ENCODE results near the gene UPK2. TPM values are rescaled to one million over a fixed set of nuclear protein-coding genes. Genes with fewer than 3 reads are reported as not detected.

UPK2 gene
- total and polyA plus RNA-seq, 10 of the 15 experiments (the other 5 are each of a cell fraction or from before 2014, with no cell fraction given), result 0.07 to 1.0 (median 0.31) TPM; not detected in 7

GRCh38 chr11:118928101-118928869, 27.8 kb upstream of the UPK2 start (continued):
- TF ChIP-seq PBX3 (IDR thresholded peaks at IDR 0.05; ENCODE audit: insufficient replicate concordance, low read depth, low read length), result peak; percentile 99
- TF ChIP-seq SMC3 (IDR thresholded peaks at IDR 0.05; ENCODE audit: borderline replicate concordance, low read length), result peak; percentile 63
- TF ChIP-seq HDAC2 (IDR thresholded peaks at IDR 0.05), result peak; percentile 62; the same call in 1 of the 2 replicates
- TF ChIP-seq MTA2 (IDR thresholded peaks at IDR 0.05; ENCODE audit: low read depth), result peak; percentile 76
- TF ChIP-seq MXI1 (IDR thresholded peaks at IDR 0.05; ENCODE audit: low read depth, low read length), result peak; percentile 53
- TF ChIP-seq RB1 (IDR thresholded peaks at IDR 0.05; ENCODE audit: borderline replicate concordance), result 0 out of 2 replicates have a peak, but pooled peaks have one; percentile 38
- no peak for TF ChIP-seq SREBF2 (IDR thresholded peaks at IDR 0.05; ENCODE audit: low read length)
- peak; percentile 59 for TF ChIP-seq MAX (IDR thresholded peaks at IDR 0.05; ENCODE audit: low read depth, low read length)
- TF ChIP-seq KLF5 (IDR thresholded peaks at IDR 0.05; ENCODE audit: partially characterized antibody), result peak; percentile 52
- peak; percentile 57 for TF ChIP-seq SKIL (IDR thresholded peaks at IDR 0.05; ENCODE audit: low read depth, poor library complexity, severe bottlenecking)
- peak; percentile 15 to 60; a peak in 1 of 4 replicates for TF ChIP-seq EP300 (IDR thresholded peaks at IDR 0.05; ENCODE audit: borderline replicate concordance in 1 of 2, control insufficient read depth in 1 of 2, low read depth in 2 of 2, low read length in 2 of 2)
- peak; percentile 63 for TF ChIP-seq RAD21 (IDR thresholded peaks at IDR 0.05; ENCODE audit: insufficient read depth, low read depth, low read length)
- no peak for TF ChIP-seq NFIC (IDR thresholded peaks at IDR 0.05; ENCODE audit: low read depth, low read length)
- TF ChIP-seq BACH1 (IDR thresholded peaks at IDR 0.05; ENCODE audit: borderline replicate concordance), result peak; percentile 87
- TF ChIP-seq STAT1 (conservative IDR thresholded peaks at IDR 0.05), result 0 out of 2 replicates have a peak, but pooled peaks have one; percentile 79
- TF ChIP-seq SUPT20H (IDR thresholded peaks at IDR 0.05; ENCODE audit: borderline replicate concordance, control insufficient read depth, low read depth, low read length), result no peak
- peak; percentile 93 for TF ChIP-seq SMARCA5 (IDR thresholded peaks at IDR 0.05)
- TF ChIP-seq RAD51 (IDR thresholded peaks at IDR 0.05), result peak; percentile 91
- no peak for TF ChIP-seq RUNX3 (IDR thresholded peaks at IDR 0.05; ENCODE audit: low read length)
- peak; percentile 72 for TF ChIP-seq ATF7 (IDR thresholded peaks at IDR 0.05; ENCODE audit: low read depth)
- TF ChIP-seq CHD2 (IDR thresholded peaks at IDR 0.05; ENCODE audit: borderline replicate concordance, low read depth, low read length), result 0 out of 2 replicates have a peak, but pooled peaks have one; percentile 27
- TF ChIP-seq TCF12 (IDR thresholded peaks at IDR 0.05; ENCODE audit: low read depth, low read length), result peak; percentile 72
- TF ChIP-seq POLR2AphosphoS5 (IDR thresholded peaks at IDR 0.05; ENCODE audit: low read length), result no peak
- peak; percentile 61 to 75 for TF ChIP-seq IKZF2 (IDR thresholded peaks at IDR 0.05)
- 0 out of 2 replicates have a peak, but pooled peaks have one; percentile 49 for TF ChIP-seq POLR2A (IDR thresholded peaks at IDR 0.05; ENCODE audit: low read depth, low read length)
- TF ChIP-seq ZNF622 (IDR thresholded peaks at IDR 0.05), result no peak
